GM21619 (cell line): ENCODE results near the gene ATXN7L1.

Source experiments
- ATAC-seq: cut with Tn5 transposase; IDR thresholded peaks from one replicate; pipeline ENCODE4 v1.9.1; 2021; ENCODE audit not compliant: unreplicated experiment

The ATXN7L1 gene

GRCh38 chr7:105786520-105787470 lies 89.6 kb downstream of the ATXN7L1 start:
- ATAC-seq: no peak

- no peak for ATAC-seq
Measured at GRCh38 chr7:105782391-105783042, 93.9 kb downstream of the ATXN7L1 start.

GRCh38 chr7:105779856-105780780 lies 96.3 kb downstream of the ATXN7L1 start:
- no peak for ATAC-seq

- no peak for ATAC-seq
Measured at GRCh38 chr7:105778956-105779355, 97.4 kb downstream of the ATXN7L1 start.

GRCh38 chr7:105776986-105777910 lies 99.2 kb downstream of the ATXN7L1 start:
- ATAC-seq: no peak

GRCh38 chr7:105776068-105776790 lies 100.2 kb downstream of the ATXN7L1 start:
- ATAC-seq: no peak

DNA sequence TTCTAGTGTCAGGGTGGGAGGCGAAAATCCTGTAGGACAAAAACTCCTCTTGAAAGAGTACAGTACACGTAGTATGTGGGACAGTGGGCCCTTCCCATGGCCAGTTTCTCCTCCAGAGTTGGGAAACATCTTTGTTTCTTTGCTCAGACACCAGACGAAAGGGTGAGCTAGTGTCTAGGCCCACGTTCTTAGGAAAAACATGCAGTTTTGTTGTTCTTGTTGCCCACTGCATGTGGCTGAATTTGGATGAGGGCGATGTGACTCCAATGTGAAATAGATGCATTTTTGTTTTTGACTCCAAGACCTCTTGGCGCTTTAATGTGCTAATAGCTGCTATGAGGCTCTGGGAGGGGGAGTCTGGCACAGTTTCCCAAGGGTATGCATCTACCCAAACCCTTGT lies 100.8 kb downstream of the ATXN7L1 start:
- no peak for ATAC-seq

DNA sequence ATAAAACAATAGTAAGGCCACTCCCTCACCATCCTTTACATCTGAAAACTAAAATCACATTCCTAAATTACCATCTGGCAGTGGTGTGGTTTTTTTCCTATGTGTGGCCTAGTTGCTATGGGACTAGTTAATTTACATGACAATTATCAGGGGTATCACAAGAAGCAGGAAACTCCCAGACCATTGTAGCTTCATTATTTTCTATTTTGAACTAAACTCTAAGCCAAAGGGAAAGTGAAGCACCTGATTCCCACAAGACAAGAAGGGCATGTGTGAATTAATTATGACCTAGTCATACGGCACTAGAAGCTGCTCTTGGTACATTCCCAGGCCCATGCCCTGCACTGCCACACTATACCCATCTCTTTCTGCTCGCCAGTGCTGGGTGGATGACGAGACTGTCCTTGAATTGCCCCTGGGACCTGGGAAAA lies 103.4 kb downstream of the ATXN7L1 start:
- ATAC-seq: no peak

DNA sequence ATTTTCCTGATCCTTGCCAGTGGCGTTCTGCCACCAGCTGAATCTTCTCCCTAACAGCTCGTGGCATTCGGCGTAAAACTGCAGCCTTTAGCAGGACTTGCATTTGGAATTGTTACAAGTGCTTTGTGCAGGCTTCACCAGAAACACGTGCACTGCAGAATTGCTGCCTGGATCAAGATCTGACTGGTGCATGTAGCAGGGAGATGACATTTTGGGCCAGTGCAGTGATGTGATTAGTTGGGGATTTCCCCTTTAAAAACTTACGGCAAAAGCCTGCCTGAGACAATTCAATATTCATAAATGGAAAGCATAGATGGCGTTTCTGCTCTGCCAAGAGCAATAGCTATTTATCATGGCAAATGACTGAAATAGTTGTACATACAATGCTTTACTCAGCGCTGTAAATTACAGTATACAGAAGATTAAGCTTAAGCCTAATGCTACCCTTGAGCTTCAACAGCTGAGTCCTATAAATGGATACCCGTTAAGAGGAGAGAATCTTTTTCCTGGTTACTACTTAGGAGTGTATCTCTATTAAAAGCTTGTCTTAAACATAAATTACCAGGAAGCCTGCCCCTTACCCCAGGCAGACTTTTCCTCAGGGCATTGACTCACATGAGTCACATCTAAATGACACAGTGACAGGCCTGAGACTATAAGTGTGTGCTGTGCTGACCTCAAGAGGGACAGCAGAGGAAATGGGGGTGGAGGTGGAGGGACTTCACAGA lies 106.3 kb downstream of the ATXN7L1 start:
- ATAC-seq: no peak

DNA sequence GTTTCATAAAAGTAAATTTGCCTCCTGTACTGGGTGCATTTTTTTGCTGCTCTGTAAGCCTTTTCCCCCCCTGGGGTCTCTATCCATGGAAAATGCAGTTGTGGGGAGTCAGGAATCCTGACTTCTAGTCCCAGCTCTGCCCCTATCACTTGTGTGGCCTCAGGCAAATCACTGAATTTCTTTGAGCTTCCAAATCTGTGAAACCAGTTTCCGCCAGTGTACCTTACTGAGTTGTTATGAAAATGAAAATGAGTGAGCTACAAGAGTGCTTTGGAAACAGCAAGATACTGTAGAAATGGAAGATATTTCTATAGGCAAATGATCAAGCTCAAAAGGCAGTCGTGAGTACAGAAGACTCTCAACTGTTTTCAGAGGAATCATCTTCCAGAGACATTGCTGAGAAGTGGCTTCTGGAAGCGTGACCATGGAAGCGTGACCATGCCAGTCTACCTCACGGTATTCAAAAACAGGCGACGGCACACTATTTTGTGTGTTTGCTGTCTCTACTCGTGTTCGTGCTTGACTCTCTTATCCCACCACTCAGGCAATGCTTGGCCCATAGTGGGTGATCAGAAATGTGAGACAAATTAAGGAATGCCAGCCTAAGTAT lies 107.4 kb downstream of the ATXN7L1 start:
- no peak for ATAC-seq

GRCh38 chr7:105768117-105768516 lies 108.3 kb downstream of the ATXN7L1 start:
- ATAC-seq: no peak

- no peak for ATAC-seq
Measured at GRCh38 chr7:105766421-105767073, 109.9 kb downstream of the ATXN7L1 start.

DNA sequence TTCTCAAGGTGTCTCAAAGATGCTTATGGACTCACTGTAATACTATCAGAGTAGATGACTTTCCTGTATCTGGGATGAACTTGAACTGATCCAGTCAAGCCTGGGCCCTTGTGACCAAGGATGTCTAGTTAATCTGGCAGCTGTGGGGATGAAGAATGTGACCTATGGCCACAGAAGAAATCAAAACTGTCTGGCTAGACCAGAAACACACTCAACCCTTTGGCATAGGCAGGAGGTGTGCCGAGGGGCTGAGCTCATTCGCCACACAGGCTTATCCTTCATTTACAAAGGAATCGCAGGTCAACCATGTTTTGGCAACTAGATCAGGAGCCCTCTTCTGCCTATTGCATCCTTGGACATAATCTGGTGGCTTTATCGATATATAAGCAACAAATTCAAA lies 110.6 kb downstream of the ATXN7L1 start:
- ATAC-seq: no peak

GRCh38 chr7:105764506-105764905 lies 111.9 kb downstream of the ATXN7L1 start:
- no peak for ATAC-seq

GRCh38 chr7:105760551-105761447 lies 115.6 kb downstream of the ATXN7L1 start:
- no peak for ATAC-seq

- no peak for ATAC-seq
Measured at GRCh38 chr7:105759670-105760550, 116.5 kb downstream of the ATXN7L1 start.
